Stimulated activated CD4-positive, alpha-beta T cell treated with anti-CD3 and anti-CD28 coated beads, Interleukin-1b, Interleukin-23, amount 100 ng/mL, for 48 hours (primary cell): ENCODE data around the gene IFNL3.
A peak's percentile ranks its signal among the peaks of the same experiment; 100 is the strongest.
"Not testable (repeated sequence)": the region's sequence is repeated elsewhere in the genome, so short reads cannot be mapped to it uniquely, and the experiment has no call there.

ENCODE experiments used
- DNase-seq: peaks from one replicate; pipeline ENCODE4 v3.0.0-alpha.2; 2020

The IFNL3 gene

GRCh38 chr19:39244410-39245100 lies at the start of gene IFNL3:
Gene IFNL3, minus strand, starts transcription at chr19:39245006. Its CDS starts 39 bp downstream, at chr19:39244967.
- DNase-seq: not testable (repeated sequence)

DNA sequence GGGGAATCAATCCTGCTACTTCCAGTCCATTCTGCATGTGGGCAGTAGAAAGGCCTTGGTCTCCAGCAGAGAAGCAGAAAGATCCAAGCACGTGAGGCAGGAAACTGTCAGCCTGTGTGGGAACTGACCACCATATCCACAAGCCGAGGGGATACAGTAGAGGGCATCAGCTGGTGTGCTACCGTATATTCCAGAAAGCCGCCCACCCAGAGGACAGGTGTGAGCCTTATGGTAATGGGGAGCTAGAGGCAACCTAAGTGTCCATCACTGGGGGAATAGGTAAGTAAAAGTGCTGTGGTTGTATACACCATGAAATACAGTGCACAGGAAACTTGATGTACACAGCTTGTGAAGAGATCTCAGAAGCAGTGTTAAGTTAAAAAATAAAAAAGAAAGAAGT lies 48.6 kb upstream of the IFNL3 start:
- no peak for DNase-seq

DNA sequence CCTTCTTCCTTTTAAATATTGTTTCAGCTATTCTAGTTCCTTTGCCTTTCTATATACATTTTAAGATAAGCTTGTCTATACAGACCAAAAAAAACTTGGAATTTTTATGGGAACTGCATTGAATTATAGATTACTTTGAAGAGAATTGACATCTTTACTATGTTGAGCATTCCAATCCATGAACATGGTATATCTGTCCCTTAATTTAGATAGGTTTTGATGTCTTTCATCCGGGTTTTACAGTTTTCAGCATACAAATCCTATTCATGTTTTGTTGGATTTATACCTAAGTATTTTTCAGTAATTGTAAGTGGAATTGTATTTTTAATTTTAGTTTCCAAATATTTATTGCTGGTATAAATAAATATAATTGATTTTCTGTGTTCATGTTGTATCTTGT lies 39.2 kb upstream of the IFNL3 start:
- no peak for DNase-seq

GRCh38 chr19:39282021-39282420 lies 37.2 kb upstream of the IFNL3 start:
- DNase-seq: no peak

GRCh38 chr19:39277598-39277997 lies 32.8 kb upstream of the IFNL3 start:
- no peak for DNase-seq

DNA sequence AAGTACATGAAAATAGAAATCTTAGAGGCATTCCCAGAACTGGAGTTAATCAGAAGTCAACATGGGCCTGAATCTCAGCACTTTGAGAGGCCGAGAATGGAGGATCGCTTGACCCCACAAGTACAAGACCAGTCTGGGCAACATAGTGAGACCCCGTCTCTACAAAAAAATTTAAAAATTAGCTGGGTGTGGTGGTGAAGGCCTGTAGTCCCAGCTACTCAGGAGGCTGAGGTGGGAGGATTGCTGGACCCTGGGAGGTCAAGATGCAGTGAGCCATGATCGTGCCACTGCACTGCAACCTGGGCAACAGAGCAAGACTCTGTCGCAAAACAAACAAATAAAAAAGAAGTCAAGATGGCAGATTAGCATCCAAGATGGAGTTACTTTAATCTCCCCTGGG lies 31.9 kb upstream of the IFNL3 start:
- no peak for DNase-seq

- no peak for DNase-seq
These were observed 30.8 kb upstream of the IFNL3 start for GRCh38 chr19:39275578-39275977.

- not testable (repeated sequence) for DNase-seq
These were observed 29.1 kb upstream of the IFNL3 start for GRCh38 chr19:39273859-39274258.

GRCh38 chr19:39270036-39270871 lies 25.4 kb upstream of the IFNL3 start:
- no peak for DNase-seq

- not testable (repeated sequence) for DNase-seq
These were observed 24.6 kb upstream of the IFNL3 start for GRCh38 chr19:39269369-39269768.

DNA sequence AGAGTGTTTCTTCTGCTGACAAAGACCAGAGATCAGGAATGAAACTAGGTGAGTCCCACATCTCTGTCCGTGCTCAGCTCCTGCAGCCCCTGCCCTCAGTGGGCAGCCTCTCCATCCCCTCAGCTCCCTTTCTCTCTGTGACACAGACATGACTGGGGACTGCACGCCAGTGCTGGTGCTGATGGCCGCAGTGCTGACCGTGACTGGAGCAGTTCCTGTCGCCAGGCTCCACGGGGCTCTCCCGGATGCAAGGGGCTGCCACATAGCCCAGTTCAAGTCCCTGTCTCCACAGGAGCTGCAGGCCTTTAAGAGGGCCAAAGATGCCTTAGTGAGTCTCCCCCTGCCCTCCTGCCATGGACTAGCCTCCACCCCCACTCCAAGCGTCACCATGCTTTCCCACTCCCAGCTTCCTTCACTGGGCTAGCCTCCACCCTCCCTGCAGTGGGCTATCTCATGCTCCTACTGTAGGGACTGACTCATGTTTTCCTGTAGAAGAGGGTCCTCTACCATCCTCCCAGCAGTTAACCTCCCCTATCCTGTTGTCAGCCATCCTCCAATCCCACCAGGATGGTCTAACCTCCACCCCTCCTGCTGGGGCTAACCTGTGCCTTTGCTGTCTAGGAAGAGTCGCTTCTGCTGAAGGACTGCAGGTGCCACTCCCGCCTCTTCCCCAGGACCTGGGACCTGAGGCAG lies 23.9 kb upstream of the IFNL3 start:
- not testable (repeated sequence) for DNase-seq

- not testable (repeated sequence) for DNase-seq
These were observed 23.3 kb upstream of the IFNL3 start, which contains the start of gene IFNL2 for GRCh38 chr19:39268085-39268484. Gene IFNL2, plus strand, starts transcription at chr19:39268396. Its CDS starts 173 bp downstream, at chr19:39268569.

- peak; percentile 24 for DNase-seq
These were observed 20.6 kb upstream of the IFNL3 start for GRCh38 chr19:39265321-39265916.

- no peak for DNase-seq
These were observed 19.8 kb upstream of the IFNL3 start for GRCh38 chr19:39264306-39265290.

GRCh38 chr19:39263912-39264305 lies 19.1 kb upstream of the IFNL3 start:
- no peak for DNase-seq

- DNase-seq: no peak
These were observed 17.7 kb upstream of the IFNL3 start for GRCh38 chr19:39262496-39262895.

DNA sequence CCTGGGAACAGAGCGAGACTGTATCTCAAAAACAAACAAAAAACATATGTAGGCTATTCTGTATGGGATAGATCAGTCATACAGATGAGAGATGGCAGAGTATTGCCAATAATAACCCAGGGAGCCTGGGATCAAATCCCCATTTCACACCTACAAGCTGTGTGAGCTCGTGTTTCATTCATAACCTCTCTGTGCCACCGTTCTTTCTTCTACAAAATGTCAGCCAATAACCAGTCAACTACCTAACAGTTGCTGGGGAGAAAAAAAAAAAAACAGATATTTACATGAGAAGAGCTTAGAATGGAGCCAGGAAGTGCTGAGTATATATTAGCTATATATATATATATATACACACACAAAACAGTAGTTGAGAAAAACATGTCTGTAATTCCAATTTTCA lies 16.9 kb upstream of the IFNL3 start:
- DNase-seq: no peak

DNA sequence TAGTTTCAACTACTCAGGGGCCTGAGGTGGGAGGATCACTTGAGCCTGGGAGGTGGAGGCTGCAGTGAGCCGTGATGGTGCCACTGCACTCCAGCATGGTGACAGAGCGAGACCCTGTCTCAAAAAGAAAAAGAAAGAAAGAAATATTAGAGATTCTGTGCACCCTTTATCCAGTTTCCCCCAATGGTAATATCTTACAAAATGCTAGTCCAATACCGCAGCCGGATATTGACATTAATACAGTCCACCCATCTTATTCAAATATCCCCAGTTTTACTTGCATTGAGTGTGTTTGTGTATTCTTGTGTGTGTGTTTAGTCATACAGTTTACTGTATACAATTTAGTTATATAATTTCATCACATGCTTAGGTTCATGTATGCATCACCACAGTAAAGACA lies 12.4 kb upstream of the IFNL3 start:
- no peak for DNase-seq

DNA sequence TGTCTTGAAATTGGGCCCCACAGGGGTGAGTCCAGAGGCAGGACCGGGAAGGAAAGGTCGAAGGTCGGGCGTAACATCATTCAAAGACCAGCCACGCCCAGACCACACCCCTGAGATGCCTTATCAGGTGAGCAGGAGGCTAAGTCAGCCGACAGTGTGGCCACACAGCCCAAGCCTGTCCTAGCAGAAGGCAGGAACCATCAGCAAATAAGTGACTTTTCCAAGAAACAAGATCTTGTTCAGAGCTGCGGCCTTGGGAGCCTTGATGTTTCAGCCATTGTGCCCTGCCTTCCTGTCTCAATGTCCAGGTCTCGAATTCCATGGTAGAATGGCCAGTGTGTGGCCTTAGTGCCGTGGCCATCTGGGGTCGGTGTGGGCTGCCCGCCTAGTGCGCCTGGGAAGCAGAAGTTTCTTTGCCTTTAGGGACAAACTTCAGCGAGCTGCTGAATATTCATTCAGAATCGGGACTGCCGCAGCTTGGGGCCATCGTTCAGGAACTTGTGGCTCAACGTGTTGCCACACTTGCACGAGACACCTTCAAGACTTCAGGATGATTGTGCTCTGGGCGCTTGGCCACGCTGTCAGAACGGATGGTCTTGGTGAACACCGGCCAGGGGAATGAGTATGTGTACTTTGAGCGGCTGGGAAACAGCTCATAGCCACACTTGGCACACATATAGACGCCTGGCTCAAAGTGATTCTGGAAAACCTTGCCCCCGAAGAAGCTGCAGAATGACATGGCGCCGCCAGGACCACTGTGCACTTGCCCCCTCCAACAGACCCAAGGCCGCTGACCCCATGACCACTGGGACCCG lies 9.9 kb upstream of the IFNL3 start:
- no peak for DNase-seq

GRCh38 chr19:39253374-39254149 lies 8.8 kb upstream of the IFNL3 start:
- no peak for DNase-seq
